GM18519 (cell line): ENCODE measurements around the gene RABGGTB.
"Not testable (repeated sequence)": the region's sequence is repeated elsewhere in the genome, so short reads cannot be mapped to it uniquely, and the experiment has no call there.

Source experiments
- ATAC-seq: cut with Tn5 transposase; IDR thresholded peaks from one replicate; pipeline ENCODE4 v1.9.1; 2021; ENCODE audit warnings: mild to moderate bottlenecking, moderate library complexity; ENCODE audit not compliant: unreplicated experiment, low FRiP score

RABGGTB gene

GRCh38 chr1:75785983-75786853 is at the start of gene RABGGTB:
TSS of gene RABGGTB (plus strand) at chr1:75786256. CDS start at chr1:75786272, 16 bp downstream.
- ATAC-seq, result peak; percentile 63

DNA sequence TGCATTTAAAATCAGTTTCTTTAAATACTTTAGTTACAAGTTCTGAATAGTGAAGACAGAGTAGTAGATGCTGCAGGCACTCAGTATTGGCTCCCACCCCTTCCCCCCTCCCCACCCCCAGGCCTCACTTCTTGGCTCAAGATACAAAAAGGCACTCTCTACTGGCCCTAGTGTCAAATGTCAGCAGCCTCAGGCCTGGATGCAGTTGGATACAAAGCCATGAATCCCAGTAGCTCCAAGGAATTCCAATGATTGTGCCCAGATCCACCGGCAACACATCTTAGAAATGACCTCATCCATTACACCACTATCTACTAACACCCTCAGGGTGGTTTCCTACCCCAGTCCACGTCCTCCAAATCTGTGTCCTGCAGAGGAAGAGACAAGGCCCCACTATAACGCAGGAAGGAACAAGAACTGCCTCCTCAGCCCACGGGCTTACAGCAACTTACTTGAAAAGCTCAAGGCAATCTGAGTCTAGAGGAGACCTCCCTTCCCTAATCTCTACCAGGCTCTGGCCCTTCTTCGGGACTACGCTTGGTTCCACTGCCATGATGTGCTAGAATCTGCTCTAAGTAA is 43.9 kb upstream of the RABGGTB start:
- ATAC-seq, result no peak

DNA sequence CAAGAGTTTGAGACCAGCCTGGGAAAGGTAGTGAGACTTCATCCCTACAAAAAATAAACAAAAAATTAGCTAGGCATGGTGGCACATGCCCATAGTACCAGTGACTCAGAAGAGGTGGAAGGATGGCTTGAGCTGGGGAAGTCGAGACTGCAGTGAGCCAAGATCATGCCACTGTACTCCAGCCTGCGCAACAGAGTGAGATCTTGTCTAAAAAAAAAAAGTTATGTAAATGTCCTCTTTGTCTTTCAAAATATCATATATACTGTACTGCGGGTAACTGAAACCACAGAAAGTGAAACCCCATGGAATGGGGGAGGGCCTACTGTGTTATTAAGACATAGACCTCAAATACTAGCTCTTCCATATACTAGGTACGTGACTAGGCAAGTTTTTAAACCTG is 40.8 kb upstream of the RABGGTB start:
- peak; percentile 94 for ATAC-seq

- ATAC-seq, result not testable (repeated sequence)
These were observed 28.8 kb upstream of the RABGGTB start for GRCh38 chr1:75757210-75757609.

DNA sequence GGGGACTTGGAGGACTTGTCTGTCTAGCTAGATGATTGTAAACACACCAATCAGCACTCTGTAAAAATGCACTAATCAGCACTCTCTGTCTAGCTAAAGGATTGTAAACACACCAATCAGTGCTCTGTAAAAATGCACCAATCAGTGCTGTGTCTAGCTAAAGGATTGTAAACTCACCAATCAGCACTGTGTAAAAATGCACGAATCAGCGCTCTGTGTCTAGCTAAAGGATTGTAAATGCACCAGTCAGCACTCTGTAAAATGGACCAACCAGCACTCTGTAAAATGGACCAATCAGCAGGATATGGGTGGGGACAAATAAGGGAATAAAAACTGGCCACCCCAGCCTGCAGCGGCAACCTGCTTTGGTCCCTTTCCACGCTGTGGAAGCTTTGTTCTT is 27.5 kb upstream of the RABGGTB start:
- not testable (repeated sequence) for ATAC-seq

- ATAC-seq, result no peak
These were observed 21.9 kb upstream of the RABGGTB start for GRCh38 chr1:75764057-75764655.

- ATAC-seq, result no peak
These were observed 20.2 kb upstream of the RABGGTB start for GRCh38 chr1:75765697-75766355.

DNA sequence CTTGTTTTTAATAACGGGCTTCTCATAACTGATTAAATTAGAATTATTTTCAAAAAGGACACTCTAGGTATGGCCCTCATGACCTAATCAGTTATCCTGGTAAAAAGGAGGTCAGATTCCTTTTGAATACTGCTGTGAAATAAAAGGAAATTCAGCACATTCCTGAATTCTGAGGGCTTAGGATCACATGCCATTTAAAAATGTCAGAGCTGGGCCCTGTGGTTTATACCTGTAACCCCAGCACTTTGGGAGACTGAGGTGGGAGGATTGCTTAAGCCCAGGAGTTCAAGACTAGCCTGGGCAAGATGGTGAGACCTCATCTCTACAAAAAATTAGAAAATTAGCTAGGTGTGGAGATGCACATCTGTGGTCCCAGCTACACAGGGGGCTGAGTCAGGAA is 18.0 kb upstream of the RABGGTB start:
- no peak for ATAC-seq

GRCh38 chr1:75770761-75771160 is 15.3 kb upstream of the RABGGTB start:
- ATAC-seq, result no peak

DNA sequence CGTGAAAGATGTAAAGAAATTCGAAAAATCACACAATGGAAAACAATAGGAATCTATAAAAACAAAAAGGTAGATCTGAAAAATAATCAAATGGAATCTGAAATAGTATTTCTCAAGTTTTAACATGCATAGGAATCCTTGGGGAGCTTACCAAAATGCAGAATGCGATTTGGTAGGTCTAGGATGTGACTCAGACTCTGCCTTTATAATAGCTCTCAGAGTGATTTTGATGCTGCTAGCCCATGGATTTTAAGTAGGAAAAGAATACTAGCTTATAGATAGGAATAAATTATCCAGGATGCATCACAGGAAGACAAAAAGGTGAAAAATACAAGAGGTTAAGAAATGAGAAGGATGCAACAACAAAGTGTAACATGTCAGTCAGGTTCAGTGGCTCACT is 14.1 kb upstream of the RABGGTB start:
- no peak for ATAC-seq

- not testable (repeated sequence) for ATAC-seq
These were observed 8.2 kb upstream of the RABGGTB start for GRCh38 chr1:75777812-75778211.

DNA sequence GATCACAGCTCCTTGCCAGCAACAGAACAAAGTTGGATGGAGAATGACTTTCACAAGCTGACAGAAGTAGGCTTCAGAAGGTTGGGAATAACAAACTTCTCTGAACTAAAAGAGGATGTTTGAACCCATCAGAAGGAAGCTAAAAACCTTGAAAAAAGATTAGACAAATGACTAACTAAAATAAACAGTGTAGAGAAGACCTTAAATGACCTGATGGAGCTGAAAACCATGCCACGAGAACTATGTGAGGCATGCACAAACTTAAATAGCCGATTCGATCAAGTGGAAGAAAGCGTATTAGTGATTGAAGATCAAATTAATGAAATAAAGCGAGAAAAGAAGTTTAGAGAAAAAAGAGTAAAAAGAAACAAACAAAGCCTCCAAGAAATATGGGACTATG is 7.4 kb upstream of the RABGGTB start:
- not testable (repeated sequence) for ATAC-seq

GRCh38 chr1:75780183-75780582 is 5.9 kb upstream of the RABGGTB start:
- ATAC-seq, result not testable (repeated sequence)

- ATAC-seq, result not testable (repeated sequence)
These were observed 2.1 kb upstream of the RABGGTB start for GRCh38 chr1:75783920-75784319.

DNA sequence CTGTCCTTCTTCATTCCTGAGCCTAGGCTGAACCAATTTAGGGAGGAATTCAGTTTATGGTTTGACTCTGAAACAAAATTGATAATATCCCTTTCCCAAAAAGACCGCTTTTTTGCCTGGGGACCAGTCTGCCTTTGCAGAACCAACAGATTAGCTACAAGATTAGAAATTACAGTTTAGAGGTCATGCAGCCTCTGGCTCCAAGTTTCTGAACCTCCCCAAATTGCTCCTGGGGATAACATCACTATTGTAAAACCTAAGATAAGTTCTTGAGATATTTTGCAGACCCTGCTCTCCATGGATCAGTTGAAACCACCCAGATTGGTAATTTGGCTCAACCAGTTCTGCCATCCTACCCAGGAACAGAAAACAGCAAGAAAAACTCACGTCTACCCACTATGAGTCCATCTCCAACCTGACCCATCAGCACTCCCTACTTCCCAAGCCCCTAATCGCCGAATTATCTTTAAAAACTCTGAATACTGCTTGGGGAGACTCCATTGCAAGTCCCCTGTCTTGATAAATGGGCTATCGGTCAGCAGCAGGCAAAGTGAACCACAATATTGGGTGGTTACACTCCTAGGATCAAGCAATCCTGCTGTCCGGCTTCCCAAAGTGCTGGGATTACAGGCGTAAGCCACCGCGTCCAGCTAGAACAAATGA is 605 bp upstream of the RABGGTB start:
- peak; percentile 3 for ATAC-seq

GRCh38 chr1:75786901-75787493 is 941 bp downstream of the RABGGTB start:
- ATAC-seq, result no peak

- ATAC-seq, result no peak
These were observed 1.5 kb downstream of the RABGGTB start for GRCh38 chr1:75787524-75787923.

- no peak for ATAC-seq
These were observed 3.9 kb downstream of the RABGGTB start for GRCh38 chr1:75789988-75790387.

DNA sequence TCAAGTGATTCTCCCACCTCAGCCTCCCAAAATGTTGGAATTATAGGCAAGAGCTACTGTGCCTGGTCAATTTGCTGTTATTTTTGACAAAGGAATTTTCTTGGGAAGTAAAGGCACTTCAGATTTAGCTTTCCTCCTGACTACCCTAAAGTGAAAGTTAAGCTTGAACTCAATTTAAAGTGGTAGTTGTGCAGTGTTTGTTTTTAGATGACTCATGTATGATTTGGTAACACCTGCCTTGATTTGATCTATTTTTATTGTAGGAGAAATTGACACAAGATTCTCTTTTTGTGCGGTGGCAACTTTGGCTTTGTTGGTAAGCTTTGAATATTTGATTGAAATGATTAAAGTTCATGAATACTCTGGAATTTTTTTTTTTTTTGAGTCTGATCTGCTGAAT is 5.0 kb downstream of the RABGGTB start:
- no peak for ATAC-seq

GRCh38 chr1:75792091-75792490 is 6.0 kb downstream of the RABGGTB start:
- ATAC-seq, result no peak
